HepG2 (cell line): ENCODE measurements around the gene SLC19A1. TPM values are rescaled to one million over a fixed set of nuclear protein-coding genes. Genes with fewer than 3 reads are reported as not detected.

Experiments
- CC2D1A ChIP-seq: sonication (generic); formaldehyde crosslinking; IDR thresholded peaks from 2 replicates; pipeline ENCODE4 v1.8.1; 2023; ENCODE audit warnings: mild to moderate bottlenecking, missing genetic modification reagents
- FOXK2 ChIP-seq: fragments of 450-650 bp; IDR thresholded peaks from 2 replicates; pipeline ENCODE4 v1.6.1; 2016
- SNRNP70 ChIP-seq: fragments of 200-400 bp; formaldehyde crosslinking; IDR thresholded peaks from 2 replicates; pipeline ENCODE4 v1.6.1; 2017; ENCODE audit warnings: mild to moderate bottlenecking, low read depth, low read length, moderate library complexity
- SP4 ChIP-seq: sonication (generic); formaldehyde crosslinking; IDR thresholded peaks from 2 replicates; pipeline ENCODE4 v1.8.1; 2023; ENCODE audit warnings: mild to moderate bottlenecking, missing genetic modification reagents
- STAT5B ChIP-seq: sonication (generic); formaldehyde crosslinking; IDR thresholded peaks from 2 replicates; pipeline ENCODE4 v1.4.0; 2020; ENCODE audit warnings: missing genetic modification reagents
- ZFP36L2 ChIP-seq: sonication (generic); formaldehyde crosslinking; IDR thresholded peaks from 2 replicates; pipeline ENCODE4 v1.4.0; 2020; ENCODE audit warnings: missing genetic modification reagents
- ZFYVE20 ChIP-seq: sonication (generic); formaldehyde crosslinking; IDR thresholded peaks from 2 replicates; pipeline ENCODE4 v1.8.0; 2023; ENCODE audit warnings: low read depth, mild to moderate bottlenecking, moderate library complexity, missing genetic modification reagents, borderline replicate concordance
- ZNF264 ChIP-seq: sonication (generic); formaldehyde crosslinking; IDR thresholded peaks from 2 replicates; pipeline ENCODE4 v1.4.0; 2020; ENCODE audit warnings: missing genetic modification reagents
- ZNF292 ChIP-seq: sonication (generic); formaldehyde crosslinking; IDR thresholded peaks from 2 replicates; pipeline ENCODE4 v1.8.1; 2022; ENCODE audit warnings: mild to moderate bottlenecking, low read depth, missing genetic modification reagents, borderline replicate concordance
- polyA plus RNA-seq, 8 experiments: library from polyadenylated mRNA; depleted of rRNA in 3 of 8; stranded (reverse) in 7 of 8; unstranded in 1 of 8; fragments of >200 nt; fragmentation: Illumina TruSeq in 4 of 8; extraction: Trizol in 4 of 8; gene quantifications; 2 replicates each; pipeline versions ENCODE4 v1.2.1 to v1.2.3, GENCODE V29; 2011 to 2016; ENCODE audit warnings: low read depth in 4 of 8, missing spikeins in 1 of 8, mixed read lengths in 1 of 8; ENCODE audit not compliant: insufficient read depth in 1 of 8
- total RNA-seq, 5 experiments: library from RNA; depleted of rRNA; stranded (reverse); fragments of >200 nt; fragmentation: Illumina TruSeq; extraction: Trizol; gene quantifications; 2 replicates each; pipeline ENCODE4 v1.2.3, GENCODE V29; 2016; ENCODE audit warnings: low read depth in 1 of 5
- TF ChIP-seq, protein P1 (sequence below), 2 experiments: fragments of 450-650 bp in 1 of 2; sonication (generic) in 1 of 2; formaldehyde crosslinking in 1 of 2; IDR thresholded peaks; 2 replicates each; pipeline versions ENCODE4 v1.6.1 to v1.8.0; 2016 to 2022; ENCODE audit warnings: antibody characterized with exemption in 1 of 2, mild to moderate bottlenecking in 1 of 2, missing genetic modification reagents in 1 of 2
- TF ChIP-seq, protein P2 (sequence below): sonication (generic); formaldehyde crosslinking; IDR thresholded peaks from 2 replicates; pipeline ENCODE4 v1.5.0; 2020; ENCODE audit warnings: missing genetic modification reagents
- TF ChIP-seq, protein P3 (sequence below): sonication (generic); formaldehyde crosslinking; IDR thresholded peaks from 2 replicates; pipeline ENCODE4 v1.5.1; 2020; ENCODE audit warnings: missing genetic modification reagents, mild to moderate bottlenecking, borderline replicate concordance
- TF ChIP-seq, protein P4 (sequence below): sonication (generic); formaldehyde crosslinking; IDR thresholded peaks from 2 replicates; pipeline ENCODE4 v1.5.0; 2020; ENCODE audit warnings: missing genetic modification reagents

Gene SLC19A1
- total and polyA plus RNA-seq, 2 of the 13 experiments (the other 11 are each of a cell fraction or from before 2014, with no cell fraction given): 21.8 to 23.0 TPM

DNA sequence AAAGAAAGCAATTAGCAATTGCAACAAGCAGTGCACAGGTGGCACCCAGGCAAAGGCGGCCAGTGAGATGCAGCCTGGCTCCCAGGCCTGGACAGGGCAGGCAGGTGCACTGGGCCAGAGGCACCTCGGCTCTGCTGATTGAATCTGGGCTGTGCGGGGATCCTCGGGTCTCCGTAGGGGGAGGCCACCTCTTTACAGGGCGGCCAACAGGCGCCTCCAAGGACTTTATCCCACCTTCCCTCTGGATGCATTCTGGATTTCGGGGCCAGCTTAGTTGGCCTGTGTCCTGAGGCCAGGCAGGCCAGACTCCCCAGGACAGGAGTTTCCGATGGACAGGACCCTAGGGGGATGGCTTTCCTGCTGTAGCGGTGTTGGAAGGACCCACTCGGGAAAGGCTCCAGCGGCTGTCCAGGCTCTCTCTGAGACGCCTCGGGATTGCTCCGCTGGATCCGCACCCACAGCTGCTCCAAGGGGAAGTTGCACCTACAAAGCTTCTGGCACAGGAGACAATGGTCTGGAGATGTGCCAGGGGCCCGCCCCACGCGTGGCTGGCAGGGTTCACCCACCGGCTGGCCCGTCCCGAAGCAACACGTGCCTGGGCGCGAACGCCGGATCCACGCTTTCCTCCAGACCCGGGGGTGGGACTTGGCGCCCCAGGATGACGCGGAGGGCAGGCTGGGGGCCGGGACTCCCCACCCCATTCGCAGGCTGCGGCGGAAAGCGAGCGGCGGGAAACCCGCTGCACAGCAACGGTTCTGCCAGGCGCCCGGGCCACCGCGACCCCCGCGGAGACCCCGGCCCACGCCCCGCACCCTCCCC is 810 bp downstream of the SLC19A1 start (continued):
- TF ChIP-seq, protein P1, sequence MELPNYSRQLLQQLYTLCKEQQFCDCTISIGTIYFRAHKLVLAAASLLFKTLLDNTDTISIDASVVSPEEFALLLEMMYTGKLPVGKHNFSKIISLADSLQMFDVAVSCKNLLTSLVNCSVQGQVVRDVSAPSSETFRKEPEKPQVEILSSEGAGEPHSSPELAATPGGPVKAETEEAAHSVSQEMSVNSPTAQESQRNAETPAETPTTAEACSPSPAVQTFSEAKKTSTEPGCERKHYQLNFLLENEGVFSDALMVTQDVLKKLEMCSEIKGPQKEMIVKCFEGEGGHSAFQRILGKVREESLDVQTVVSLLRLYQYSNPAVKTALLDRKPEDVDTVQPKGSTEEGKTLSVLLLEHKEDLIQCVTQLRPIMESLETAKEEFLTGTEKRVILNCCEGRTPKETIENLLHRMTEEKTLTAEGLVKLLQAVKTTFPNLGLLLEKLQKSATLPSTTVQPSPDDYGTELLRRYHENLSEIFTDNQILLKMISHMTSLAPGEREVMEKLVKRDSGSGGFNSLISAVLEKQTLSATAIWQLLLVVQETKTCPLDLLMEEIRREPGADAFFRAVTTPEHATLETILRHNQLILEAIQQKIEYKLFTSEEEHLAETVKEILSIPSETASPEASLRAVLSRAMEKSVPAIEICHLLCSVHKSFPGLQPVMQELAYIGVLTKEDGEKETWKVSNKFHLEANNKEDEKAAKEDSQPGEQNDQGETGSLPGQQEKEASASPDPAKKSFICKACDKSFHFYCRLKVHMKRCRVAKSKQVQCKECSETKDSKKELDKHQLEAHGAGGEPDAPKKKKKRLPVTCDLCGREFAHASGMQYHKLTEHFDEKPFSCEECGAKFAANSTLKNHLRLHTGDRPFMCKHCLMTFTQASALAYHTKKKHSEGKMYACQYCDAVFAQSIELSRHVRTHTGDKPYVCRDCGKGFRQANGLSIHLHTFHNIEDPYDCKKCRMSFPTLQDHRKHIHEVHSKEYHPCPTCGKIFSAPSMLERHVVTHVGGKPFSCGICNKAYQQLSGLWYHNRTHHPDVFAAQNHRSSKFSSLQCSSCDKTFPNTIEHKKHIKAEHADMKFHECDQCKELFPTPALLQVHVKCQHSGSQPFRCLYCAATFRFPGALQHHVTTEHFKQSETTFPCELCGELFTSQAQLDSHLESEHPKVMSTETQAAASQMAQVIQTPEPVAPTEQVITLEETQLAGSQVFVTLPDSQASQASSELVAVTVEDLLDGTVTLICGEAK (IDR thresholded peaks at IDR 0.05): no peak
- TF ChIP-seq, protein P1 (CRISPR knock-in tag; IDR thresholded peaks at IDR 0.05): no peak
- TF ChIP-seq ZFYVE20 (CRISPR knock-in tag) (no peak), SP4 (CRISPR knock-in tag) (0 out of 2 replicates have a peak, but pooled peaks have one; percentile 51), CC2D1A (CRISPR knock-in tag) (no peak), ZNF264 (CRISPR knock-in tag) (no peak), STAT5B (CRISPR knock-in tag) (0 out of 2 replicates have a peak, but pooled peaks have one; percentile 28), ZFP36L2 (CRISPR knock-in tag) (no peak), SNRNP70 (no peak), FOXK2 (no peak), ZNF292 (no peak)
- TF ChIP-seq, protein P2, sequence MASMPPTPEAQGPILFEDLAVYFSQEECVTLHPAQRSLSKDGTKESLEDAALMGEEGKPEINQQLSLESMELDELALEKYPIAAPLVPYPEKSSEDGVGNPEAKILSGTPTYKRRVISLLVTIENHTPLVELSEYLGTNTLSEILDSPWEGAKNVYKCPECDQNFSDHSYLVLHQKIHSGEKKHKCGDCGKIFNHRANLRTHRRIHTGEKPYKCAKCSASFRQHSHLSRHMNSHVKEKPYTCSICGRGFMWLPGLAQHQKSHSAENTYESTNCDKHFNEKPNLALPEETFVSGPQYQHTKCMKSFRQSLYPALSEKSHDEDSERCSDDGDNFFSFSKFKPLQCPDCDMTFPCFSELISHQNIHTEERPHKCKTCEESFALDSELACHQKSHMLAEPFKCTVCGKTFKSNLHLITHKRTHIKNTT (CRISPR knock-in tag): no peak
- TF ChIP-seq, protein P3, sequence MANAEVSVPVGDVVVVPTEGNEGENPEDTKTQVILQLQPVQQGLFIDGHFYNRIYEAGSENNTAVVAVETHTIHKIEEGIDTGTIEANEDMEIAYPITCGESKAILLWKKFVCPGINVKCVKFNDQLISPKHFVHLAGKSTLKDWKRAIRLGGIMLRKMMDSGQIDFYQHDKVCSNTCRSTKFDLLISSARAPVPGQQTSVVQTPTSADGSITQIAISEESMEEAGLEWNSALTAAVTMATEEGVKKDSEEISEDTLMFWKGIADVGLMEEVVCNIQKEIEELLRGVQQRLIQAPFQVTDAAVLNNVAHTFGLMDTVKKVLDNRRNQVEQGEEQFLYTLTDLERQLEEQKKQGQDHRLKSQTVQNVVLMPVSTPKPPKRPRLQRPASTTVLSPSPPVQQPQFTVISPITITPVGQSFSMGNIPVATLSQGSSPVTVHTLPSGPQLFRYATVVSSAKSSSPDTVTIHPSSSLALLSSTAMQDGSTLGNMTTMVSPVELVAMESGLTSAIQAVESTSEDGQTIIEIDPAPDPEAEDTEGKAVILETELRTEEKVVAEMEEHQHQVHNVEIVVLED (CRISPR knock-in tag): peak; percentile 22; the same call in 1 of the 2 replicates
- TF ChIP-seq, protein P4, sequence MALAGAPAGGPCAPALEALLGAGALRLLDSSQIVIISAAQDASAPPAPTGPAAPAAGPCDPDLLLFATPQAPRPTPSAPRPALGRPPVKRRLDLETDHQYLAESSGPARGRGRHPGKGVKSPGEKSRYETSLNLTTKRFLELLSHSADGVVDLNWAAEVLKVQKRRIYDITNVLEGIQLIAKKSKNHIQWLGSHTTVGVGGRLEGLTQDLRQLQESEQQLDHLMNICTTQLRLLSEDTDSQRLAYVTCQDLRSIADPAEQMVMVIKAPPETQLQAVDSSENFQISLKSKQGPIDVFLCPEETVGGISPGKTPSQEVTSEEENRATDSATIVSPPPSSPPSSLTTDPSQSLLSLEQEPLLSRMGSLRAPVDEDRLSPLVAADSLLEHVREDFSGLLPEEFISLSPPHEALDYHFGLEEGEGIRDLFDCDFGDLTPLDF: 0 out of 2 replicates have a peak, but pooled peaks have one; percentile 25
